A549 (cell line): ENCODE results near the gene ANKRD11. TPM values are rescaled to one million over a fixed set of nuclear protein-coding genes. Genes with fewer than 3 reads are reported as not detected.
"Not testable (repeated sequence)": the region's sequence is repeated elsewhere in the genome, so short reads cannot be mapped to it uniquely, and the experiment has no call there.

ENCODE experiments used
- ATAC-seq, 2 experiments: fragments of 200-7000 bp in 1 of 2; fragments of >200 bp in 1 of 2; cut with Nextera tagmentation in 1 of 2; cut with Tn5 transposase in 1 of 2; 3 replicates each; pipeline versions ENCODE4 v1.8.0 to v1.9.1; 2018 to 2020; ENCODE audit warnings: mild to moderate bottlenecking in 1 of 2, moderate library complexity in 1 of 2
- CTCF ChIA-PET: fragments of 300-600 bp; sonication (Branson Sonifier 250); formaldehyde crosslinking; extraction: SDS; loops from one replicate; lab custom pipeline; 2021; ENCODE audit warnings: antibody characterized with exemption, inconsistent platforms; lab: Yijun Ruan, JAX
- POLR2A ChIA-PET: fragments of 350-600 bp; formaldehyde crosslinking; extraction: SDS; loops from one replicate; lab custom pipeline; 2021; ENCODE audit warnings: antibody characterized with exemption, inconsistent platforms; lab: Yijun Ruan, JAX
- DNase-seq, 2 experiments: peaks; one replicate each; pipeline versions ENCODE4 v3.0.0 to v3.0.0-alpha.2; 2011 to 2016; ENCODE audit warnings: low read depth in 1 of 2, low spot score in 1 of 2
- FAIRE-seq: peaks from 2 replicates; lab custom pipeline; 2011; peaks lifted over from hg19 to GRCh38; lab: Jason Lieb, UNC
- H3K27ac ChIP-seq, 2 experiments: fragments of >200 bp; sonication (Bioruptor Twin); formaldehyde crosslinking; 3 replicates each; pipeline ENCODE4 v1.5.1; 2016 to 2017
- H3K4me1 ChIP-seq: fragments of >200 bp; sonication (Bioruptor Twin); formaldehyde crosslinking; 3 replicates; pipeline ENCODE4 v1.6.1; 2016
- H3K4me2 ChIP-seq: fragments of >200 bp; sonication (Bioruptor Twin); formaldehyde crosslinking; 3 replicates; pipeline ENCODE4 v1.6.1; 2016
- H3K4me3 ChIP-seq: fragments of >200 bp; sonication (Bioruptor Twin); formaldehyde crosslinking; 3 replicates; pipeline ENCODE4 v1.5.1; 2016
- H3K9me3 ChIP-seq: fragments of >200 bp; sonication (Bioruptor Twin); formaldehyde crosslinking; 3 replicates; pipeline ENCODE4 v1.6.1; 2016
- BHLHE40 ChIP-seq: IDR thresholded peaks from 2 replicates; pipeline ENCODE4 v1.6.1; 2012; ENCODE audit warnings: low read depth, low read length, inconsistent platforms
- CTCF ChIP-seq: fragments of >200 bp; sonication (Bioruptor Twin); formaldehyde crosslinking; IDR thresholded peaks from 3 replicates; pipeline ENCODE4 v1.5.1; 2016
- E2F6 ChIP-seq: IDR thresholded peaks from 2 replicates; pipeline ENCODE4 v1.6.1; 2012; ENCODE audit warnings: low read depth, borderline replicate concordance
- ESRRA ChIP-seq: fragments of 150-350 bp; IDR thresholded peaks from 2 replicates; pipeline ENCODE4 v1.6.1; 2014; ENCODE audit warnings: mild to moderate bottlenecking, low read length, borderline replicate concordance
- FOSB ChIP-seq: fragments of 250-450 bp; sonication (Bioruptor Pico); IDR thresholded peaks from 2 replicates; pipeline ENCODE4 v1.5.0; 2020; ENCODE audit warnings: mild to moderate bottlenecking, moderate library complexity
- HOXA7 ChIP-seq: fragments of 250-450 bp; sonication (Bioruptor Pico); IDR thresholded peaks from 2 replicates; pipeline ENCODE4 v1.5.0; 2020; ENCODE audit warnings: mild to moderate bottlenecking, moderate library complexity
- JUN ChIP-seq, 2 experiments: fragments of >200 bp; sonication (Bioruptor Twin); formaldehyde crosslinking; IDR thresholded peaks; 2 replicates in 1 of 2; 3 replicates in 1 of 2; pipeline ENCODE4 v1.6.1; 2016 to 2017
- JUNB ChIP-seq: fragments of >200 bp; sonication (Bioruptor Twin); formaldehyde crosslinking; IDR thresholded peaks from 2 replicates; pipeline ENCODE4 v1.6.1; 2016
- KDM5A ChIP-seq: fragments of 200-600 bp; sonication (generic); IDR thresholded peaks from 2 replicates; pipeline ENCODE4 v1.6.1; 2016; ENCODE audit warnings: antibody characterized with exemption, mild to moderate bottlenecking
- MAFK ChIP-seq: fragments of 450-650 bp; IDR thresholded peaks from 2 replicates; pipeline ENCODE4 v1.6.1; 2014; ENCODE audit not compliant: partially characterized antibody
- MAX ChIP-seq: IDR thresholded peaks from 2 replicates; pipeline ENCODE4 v1.6.1; 2012
- PHF8 ChIP-seq: fragments of 200-600 bp; sonication (generic); IDR thresholded peaks from 2 replicates; pipeline ENCODE4 v1.6.1; 2016; ENCODE audit warnings: low read depth, mild to moderate bottlenecking, antibody characterized with exemption, moderate library complexity, borderline replicate concordance
- POLR2AphosphoS2 ChIP-seq: conservative IDR thresholded peaks from 2 replicates; pipeline ENCODE4 v1.6.1; 2012; ENCODE audit warnings: low read length, improper control_type of control experiment, inconsistent platforms
- RAD21 ChIP-seq, 2 experiments: fragments of >200 bp in 1 of 2; sonication (Bioruptor Twin) in 1 of 2; formaldehyde crosslinking in 1 of 2; IDR thresholded peaks in 1 of 2; conservative IDR thresholded peaks in 1 of 2; 2 replicates in 1 of 2; 3 replicates in 1 of 2; pipeline ENCODE4 v1.6.1; 2012 to 2018; ENCODE audit warnings: inconsistent platforms in 1 of 2
- RARB ChIP-seq: fragments of 250-450 bp; sonication (Bioruptor Pico); IDR thresholded peaks from 2 replicates; pipeline ENCODE4 v1.8.0; 2021; ENCODE audit warnings: mild to moderate bottlenecking, moderate library complexity
- RCOR1 ChIP-seq: fragments of 150-350 bp; IDR thresholded peaks from 2 replicates; pipeline ENCODE4 v1.6.1; 2014; ENCODE audit warnings: antibody characterized with exemption, low read length, low read depth
- RFX5 ChIP-seq: fragments of 450-650 bp; IDR thresholded peaks from 2 replicates; pipeline ENCODE4 v1.7.1; 2014; ENCODE audit warnings: antibody characterized with exemption, mild to moderate bottlenecking, moderate library complexity
- TP53 ChIP-seq: fragments of 250-450 bp; sonication (Bioruptor Pico); IDR thresholded peaks from 2 replicates; pipeline ENCODE4 v1.5.0; 2021; ENCODE audit warnings: mild to moderate bottlenecking, moderate library complexity
- USF2 ChIP-seq: fragments of 450-650 bp; IDR thresholded peaks from 2 replicates; pipeline ENCODE4 v1.6.1; 2014; ENCODE audit warnings: antibody characterized with exemption
- ZC3H11A ChIP-seq: fragments of 450-650 bp; IDR thresholded peaks from 2 replicates; pipeline ENCODE4 v1.6.1; 2014; ENCODE audit warnings: antibody characterized with exemption, mild to moderate bottlenecking
- ZFP36 ChIP-seq: fragments of 450-650 bp; IDR thresholded peaks from 2 replicates; pipeline ENCODE4 v1.6.1; 2014; ENCODE audit warnings: borderline replicate concordance; ENCODE audit not compliant: partially characterized antibody
- ZNF302 ChIP-seq: fragments of 250-450 bp; sonication (Bioruptor Pico); IDR thresholded peaks from 2 replicates; pipeline ENCODE4 v1.9.0; 2021; ENCODE audit warnings: inconsistent platforms, mild to moderate bottlenecking, moderate library complexity
- WGBS: methylation state at CpG from one replicate; pipeline ENCODE4 v1.1.6; 2017; ENCODE audit errors: missing lambda C conversion rate; 5-methylcytosine and 5-hydroxymethylcytosine counted together
- polyA plus RNA-seq, 4 experiments: library from polyadenylated mRNA; depleted of rRNA in 3 of 4; stranded (reverse); fragments of >200 nt; fragmentation: RNase III in 1 of 4; extraction: RNeasy Plus Mini Kit Qiagen cat#74134 plus additional on column Dnase treatment in 1 of 4; gene quantifications; 2 replicates in 3 of 4; 3 replicates in 1 of 4; pipeline ENCODE4 v1.2.3, GENCODE V29; 2011 to 2017

Gene ANKRD11
- polyA plus RNA-seq, 2 of the 4 experiments (the other 2 are of a cell fraction), result 53.6 to 54.9 TPM

GRCh38 chr16:89308391-89309333, 181.7 kb downstream of the ANKRD11 start:
- TF ChIP-seq RAD21 (conservative IDR thresholded peaks at IDR 0.05 in 1 of 2, IDR thresholded peaks at IDR 0.05 in 1 of 2), result peak in 1 of 2 experiments; percentile 26; a peak in 1 of 5 replicates
- peak; percentile 25; the same call in 2 of the 3 replicates for TF ChIP-seq CTCF
- TF ChIP-seq RFX5, result no peak
- Histone ChIP-seq H3K4me2 (no peak overlapping the region), H3K4me3 (no peak overlapping the region), H3K27ac (0 out of 6 replicates have a peak overlapping the region, but pooled peaks of 1 of the 2 experiments have one; percentile 6), H3K4me1 (peaks cover 7% of the 10 kb centered on the region; the same call in 2 of the 3 replicates), H3K9me3 (no peaks in the 10 kb centered on the region)
- ChIA-PET CTCF (interaction anchor here (1.1 to 4.3 kb wide), 4 partner anchors 12 to 19 kb away, joined by 3 to 14 read pairs (median 12); no protein-coding TSS in a partner anchor), POLR2A (no interaction called here)
- ATAC-seq (peak in 1 of 2 experiments; percentile 48; a peak in 2 of 6 replicates), FAIRE-seq (no peak), DNase-seq (no peak)
- 89% methylated on average over 30 of the region's 30 CpGs for WGBS

- no peak overlapping the region; a peak in 1 of 6 replicates for H3K27ac ChIP-seq
- H3K9me3 ChIP-seq, result no peaks in the 10 kb centered on the region
- POLR2A ChIA-PET, result no interaction called here
- 84% methylated on average over 6 of the region's 14 CpGs for whole genome bisulfite sequencing
- H3K4me2 ChIP-seq, result no peak overlapping the region
- H3K4me1 ChIP-seq, result peaks cover 15% of the 10 kb centered on the region
- DNase-seq, result no peak
- no peak for ATAC-seq
- TF ChIP-seq BHLHE40, result no peak
- TF ChIP-seq MAX, result no peak
- no peak for TF ChIP-seq HOXA7 (CRISPR knock-in tag)
- TF ChIP-seq RCOR1, result no peak
- TF ChIP-seq E2F6, result no peak
- TF ChIP-seq CTCF, result no peak
- TF ChIP-seq ESRRA, result no peak
- TF ChIP-seq ZC3H11A, result no peak
- no peak for TF ChIP-seq ZNF302 (CRISPR knock-in tag)
- no peak for TF ChIP-seq MAFK
- no peak for TF ChIP-seq RARB (CRISPR knock-in tag)
- no peak for TF ChIP-seq TP53 (CRISPR knock-in tag)
- TF ChIP-seq ZFP36, result no peak
- no peak for TF ChIP-seq JUN (IDR thresholded peaks at IDR 0.05)
- TF ChIP-seq PHF8, result no peak
- TF ChIP-seq FOSB (CRISPR knock-in tag), result no peak
- no peak for TF ChIP-seq JUNB
- TF ChIP-seq KDM5A, result no peak
- TF ChIP-seq USF2, result no peak
- TF ChIP-seq POLR2AphosphoS2, result no peak
- CTCF ChIA-PET, result interaction anchor here (0.9 to 4.3 kb wide), 4 partner anchors 9 to 18 kb away, joined by 3 to 14 read pairs (median 9); no protein-coding TSS in a partner anchor
- H3K4me3 ChIP-seq, result no peak overlapping the region
- FAIRE-seq, result no peak
These were observed 182.9 kb downstream of the ANKRD11 start for GRCh38 chr16:89307421-89307805.

- H3K4me1 ChIP-seq, result peaks cover 22% of the 10 kb centered on the region
- H3K4me2 ChIP-seq, H3K4me3 ChIP-seq, DNase-seq, H3K27ac ChIP-seq, POLR2A ChIA-PET, ATAC-seq, FAIRE-seq, H3K9me3 ChIP-seq: not testable (repeated sequence)
- CTCF ChIA-PET, result interaction anchor here (0.9 to 4.3 kb wide), 4 partner anchors 9 to 18 kb away, joined by 3 to 14 read pairs (median 9); no protein-coding TSS in a partner anchor
- 95% methylated on average over 30 of the region's 69 CpGs for WGBS
These were observed 183.6 kb downstream of the ANKRD11 start for GRCh38 chr16:89306457-89307420.
